ENCODE results near the gene NTM.

DNA sequence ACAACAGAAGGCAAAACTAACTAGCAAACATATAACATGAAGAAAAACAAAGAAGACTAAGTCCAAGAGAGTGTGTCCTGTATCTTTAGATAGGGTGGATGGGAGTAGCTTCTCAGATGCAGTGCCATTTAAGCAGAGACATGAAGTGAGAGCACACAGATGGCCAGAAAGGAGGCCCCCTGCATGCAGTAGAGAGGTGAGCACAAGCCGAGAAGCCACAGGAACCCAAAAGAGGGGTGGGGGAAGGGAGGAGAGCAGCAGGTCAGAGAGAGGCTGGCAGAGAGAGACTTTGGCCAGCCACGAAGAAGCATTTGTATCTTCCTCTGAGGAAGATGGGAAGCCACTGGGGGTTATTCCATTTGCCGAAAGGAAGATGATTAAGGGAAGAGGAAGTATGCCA, 86.7 kb downstream of the NTM start:
- TF ChIP-seq, protein P1, sequence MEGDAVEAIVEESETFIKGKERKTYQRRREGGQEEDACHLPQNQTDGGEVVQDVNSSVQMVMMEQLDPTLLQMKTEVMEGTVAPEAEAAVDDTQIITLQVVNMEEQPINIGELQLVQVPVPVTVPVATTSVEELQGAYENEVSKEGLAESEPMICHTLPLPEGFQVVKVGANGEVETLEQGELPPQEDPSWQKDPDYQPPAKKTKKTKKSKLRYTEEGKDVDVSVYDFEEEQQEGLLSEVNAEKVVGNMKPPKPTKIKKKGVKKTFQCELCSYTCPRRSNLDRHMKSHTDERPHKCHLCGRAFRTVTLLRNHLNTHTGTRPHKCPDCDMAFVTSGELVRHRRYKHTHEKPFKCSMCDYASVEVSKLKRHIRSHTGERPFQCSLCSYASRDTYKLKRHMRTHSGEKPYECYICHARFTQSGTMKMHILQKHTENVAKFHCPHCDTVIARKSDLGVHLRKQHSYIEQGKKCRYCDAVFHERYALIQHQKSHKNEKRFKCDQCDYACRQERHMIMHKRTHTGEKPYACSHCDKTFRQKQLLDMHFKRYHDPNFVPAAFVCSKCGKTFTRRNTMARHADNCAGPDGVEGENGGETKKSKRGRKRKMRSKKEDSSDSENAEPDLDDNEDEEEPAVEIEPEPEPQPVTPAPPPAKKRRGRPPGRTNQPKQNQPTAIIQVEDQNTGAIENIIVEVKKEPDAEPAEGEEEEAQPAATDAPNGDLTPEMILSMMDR (IDR thresholded peaks at IDR 0.05), result no peak
- no peak for TF ChIP-seq POLR2A (IDR thresholded peaks at IDR 0.05)
